K562 (cell line): ENCODE data around the gene MEAF6. TPM values are rescaled to one million over a fixed set of nuclear protein-coding genes. Genes with fewer than 3 reads are reported as not detected.

Source experiments
- ATAC-seq: fragments of 200-7000 bp; cut with Tn5 transposase; 3 replicates; pipeline ENCODE4 v1.9.1; 2020; ENCODE audit warnings: moderate library complexity
- BruUV-seq: library from RNA; stranded (reverse); fragments of 400-500 nt; replicated peaks from 2 replicates; lab custom pipeline; 2021; lab: Mats Ljungman, UMichigan
- CTCF ChIA-PET: fragments of 300-600 bp; formaldehyde crosslinking; extraction: SDS; loops from one replicate; lab custom pipeline; 2021; ENCODE audit warnings: low intra/inter-chr PET ratio; lab: Yijun Ruan, JAX
- POLR2A ChIA-PET: fragments of 300-600, 350-650 bp; sonication (Branson Sonifier 250); formaldehyde crosslinking; extraction: SDS; loops from one replicate; lab custom pipeline; 2021; ENCODE audit warnings: antibody characterized with exemption, inconsistent platforms; lab: Yijun Ruan, JAX
- DNase-seq, 4 experiments: peaks; one replicate each; pipeline versions ENCODE4 v3.0.0 to v3.0.0-alpha.2; 2011 to 2018; ENCODE audit warnings: low spot score in 3 of 4, mixed read lengths in 3 of 4; ENCODE audit errors: extremely low read depth in 1 of 4
- FAIRE-seq: peaks from 2 replicates; lab custom pipeline; 2011; peaks lifted over from hg19 to GRCh38; lab: Jason Lieb, UNC
- H2AFZ ChIP-seq: 2 replicates; pipeline ENCODE4 v1.6.0; 2011; ENCODE audit warnings: low read depth, low read length, control low read depth, inconsistent platforms
- H3K27ac ChIP-seq: fragments of 200-600 bp; 3 replicates; pipeline ENCODE4 v1.8.0; 2011; ENCODE audit warnings: low read depth, mild to moderate bottlenecking, control low read depth, inconsistent platforms, low read length, moderate library complexity, mixed read lengths; ENCODE audit errors: extremely low read depth
- H3K27me3 ChIP-seq, 2 experiments: fragments of 300-600 bp in 1 of 2; 2 replicates in 1 of 2; 3 replicates in 1 of 2; pipeline versions ENCODE4 v1.6.0 to v1.8.0; 2011; ENCODE audit warnings: inconsistent platforms in 2 of 2, low read length in 2 of 2, mild to moderate bottlenecking in 1 of 2, mixed read lengths in 1 of 2, moderate library complexity in 1 of 2; ENCODE audit not compliant: control insufficient read depth in 2 of 2, insufficient read depth in 2 of 2
- H3K36me3 ChIP-seq: fragments of 300-600 bp; 3 replicates; pipeline ENCODE4 v1.8.0; 2011; ENCODE audit warnings: mild to moderate bottlenecking, low read length, inconsistent platforms; ENCODE audit not compliant: control insufficient read depth, insufficient read depth
- H3K4me1 ChIP-seq, 2 experiments: fragments of 200-600 bp in 1 of 2; replicated peaks in 1 of 2; 2 replicates in 1 of 2; 3 replicates in 1 of 2; pipeline versions ENCODE4 v1.5.1 to v1.8.0; 2011; ENCODE audit warnings: inconsistent platforms in 2 of 2, low read length in 2 of 2, mild to moderate bottlenecking in 1 of 2, mixed read lengths in 1 of 2, moderate library complexity in 1 of 2; ENCODE audit not compliant: control insufficient read depth in 2 of 2, insufficient read depth in 2 of 2
- H3K4me2 ChIP-seq: 2 replicates; pipeline ENCODE4 v1.6.1; 2011; ENCODE audit warnings: low read length, control low read depth, inconsistent platforms, mixed read lengths; ENCODE audit not compliant: insufficient read depth
- H3K4me3 ChIP-seq: fragments of 200-600 bp; sonication (generic), shearing (Covaris generic); 2 replicates; pipeline ENCODE4 v1.5.1; 2016; ENCODE audit warnings: control low read depth, inconsistent platforms
- H3K79me2 ChIP-seq: fragments of 200-600 bp; 3 replicates; pipeline ENCODE4 v1.8.0; 2011; ENCODE audit warnings: low read length, inconsistent platforms; ENCODE audit not compliant: control insufficient read depth, insufficient read depth
- H3K9ac ChIP-seq, 2 experiments: 2 replicates each; pipeline versions ENCODE4 v1.6.0 to v1.6.1; 2011; ENCODE audit warnings: low read depth in 2 of 2, low read length in 2 of 2, control low read depth in 1 of 2, inconsistent platforms in 1 of 2, mild to moderate bottlenecking in 1 of 2, mixed read lengths in 1 of 2; ENCODE audit not compliant: insufficient read depth in 1 of 2
- H3K9me1 ChIP-seq: one replicate; pipeline ENCODE4 v1.6.0; 2011; ENCODE audit warnings: inconsistent platforms, mild to moderate bottlenecking, low read length, moderate library complexity; ENCODE audit not compliant: control insufficient read depth, insufficient read depth
- H3K9me3 ChIP-seq: replicated peaks from 2 replicates; pipeline ENCODE4 v1.5.1; 2011; ENCODE audit warnings: low read depth, low read length, inconsistent platforms; ENCODE audit not compliant: control insufficient read depth, insufficient read depth
- H4K20me1 ChIP-seq: replicated peaks from 2 replicates; pipeline ENCODE4 v1.6.1; 2011; ENCODE audit warnings: low read length, inconsistent platforms, mixed read lengths; ENCODE audit not compliant: control insufficient read depth, insufficient read depth
- ASH1L ChIP-seq: fragments of 450-650 bp; IDR thresholded peaks from 2 replicates; pipeline ENCODE4 v1.6.1; 2018; ENCODE audit warnings: borderline replicate concordance, mild to moderate bottlenecking, low read depth; ENCODE audit not compliant: partially characterized antibody
- E2F4 ChIP-seq: sonication (generic); formaldehyde crosslinking; IDR thresholded peaks from 2 replicates; pipeline ENCODE4 v1.8.0; 2022; ENCODE audit warnings: mild to moderate bottlenecking, low read depth, missing genetic modification reagents
- HIVEP1 ChIP-seq: fragments of 250-450 bp; sonication (Bioruptor Pico); IDR thresholded peaks from 2 replicates; pipeline ENCODE4 v1.4.0; 2020; ENCODE audit warnings: mild to moderate bottlenecking
- NFIC ChIP-seq: fragments of 450-650 bp; IDR thresholded peaks from 2 replicates; pipeline ENCODE4 v1.6.1; 2017; ENCODE audit warnings: mild to moderate bottlenecking, inconsistent platforms
- ZBTB12 ChIP-seq: fragments of 250-450 bp; sonication (Bioruptor Pico); IDR thresholded peaks from 2 replicates; pipeline ENCODE4 v1.4.0; 2020
- ZNF121 ChIP-seq: sonication (generic); formaldehyde crosslinking; conservative IDR thresholded peaks from 2 replicates; pipeline ENCODE4 v1.8.0; 2022; ENCODE audit warnings: missing genetic modification reagents
- ZNF778 ChIP-seq: fragments of 450-650 bp; formaldehyde crosslinking; IDR thresholded peaks from 2 replicates; pipeline ENCODE4 v1.4.0; 2020; ENCODE audit warnings: mild to moderate bottlenecking, moderate library complexity
- WGBS: fragments of 100-300 bp; shearing (Covaris generic); methylation state at CpG from one replicate; pipeline ENCODE4 v1.1.6; 2016; ENCODE audit warnings: low coverage, mixed read lengths; ENCODE audit not compliant: insufficient coverage; ENCODE audit errors: missing lambda C conversion rate; 5-methylcytosine and 5-hydroxymethylcytosine counted together
- in situ Hi-C: fragments of 300-500 bp; cut with MboI; formaldehyde crosslinking; loops from 4 replicates; pipeline ENCODE4 v1.15.0; 2018; ENCODE audit warnings: inconsistent platforms, mixed read lengths
- intact Hi-C: fragments of 100-400 bp; cut with micrococcal nuclease; formaldehyde crosslinking; loops from 2 replicates; pipeline ENCODE4 v1.14.2; 2022
- polyA plus RNA-seq, 8 experiments: library from polyadenylated mRNA; depleted of rRNA in 4 of 8; stranded (reverse) in 5 of 8; unstranded in 3 of 8; fragments of >200 nt; fragmentation: Nextera tagmentation in 2 of 8; fragmentation: Illumina TruSeq in 1 of 8; extraction: Ambion mirVana in 2 of 8; extraction: Trizol in 1 of 8; gene quantifications; 2 replicates each; pipeline versions ENCODE4 v1.2.1 to v1.2.3, GENCODE V29; 2011 to 2014; ENCODE audit warnings: inconsistent platforms in 1 of 8, missing spikeins in 1 of 8
- total RNA-seq, 7 experiments: library from RNA; depleted of rRNA in 6 of 7; stranded (reverse); fragments of >200 nt in 6 of 7; fragmentation: Illumina TruSeq in 2 of 7; extraction: Trizol in 2 of 7; gene quantifications; 2 replicates each; pipeline versions ENCODE4 v1.2.1 to v1.2.3, GENCODE V29; 2011 to 2021; ENCODE audit warnings: low replicate concordance in 1 of 7

The MEAF6 gene
- total and polyA plus RNA-seq, 9 of the 15 experiments (the other 6 are each of a cell fraction or from before 2014, with no cell fraction given): 55.0 to 151 (median 92.3) TPM

- Histone ChIP-seq H3K4me3 (no peak overlapping the region), H3K27me3 (no peaks in the 10 kb centered on the region), H4K20me1 (no peaks in the 10 kb centered on the region), H3K4me1 (peaks cover 0 to 4% of the 10 kb centered on the region in 2 experiments; a peak in 1 of 5 replicates), H3K9ac (no peak overlapping the region), H3K79me2 (no peaks in the 10 kb centered on the region), H3K27ac (no peak overlapping the region), H3K9me3 (no peaks in the 10 kb centered on the region), H3K4me2 (no peak overlapping the region), H3K9me1 (no peaks in the 10 kb centered on the region), H2AFZ (no peak overlapping the region), H3K36me3 (peaks cover 76% of the 10 kb centered on the region)
- ATAC-seq (peak; percentile 32), FAIRE-seq (no peak), DNase-seq (peak in 2 of 4 experiments; percentile 11 to 31)
- POLR2A ChIA-PET: interaction anchor here (0.7 to 8.8 kb wide), 7 partner anchors 9 to 33 kb away, joined by 3 to 65 read pairs (median 4); partner anchors contain the start of gene MEAF6
- in situ Hi-C loops: no loop called here
- CTCF ChIA-PET: no interaction called here
- intact Hi-C loops: no loop called here
- WGBS: 76% methylated on average over 4 of the region's 4 CpGs
- TF ChIP-seq ZNF121 (CRISPR knock-in tag) (peak; percentile 28; the same call in 1 of the 2 replicates), HIVEP1 (no peak), ZBTB12 (no peak), ZNF778 (no peak), NFIC (peak; percentile 66), E2F4 (CRISPR knock-in tag) (no peak), ASH1L (no peak)
- BruUV-seq: no TSS peak
These were observed 15.5 kb downstream of the MEAF6 start for GRCh38 chr1:37498872-37499617.
